GM21723 (cell line): Measurements from ENCODE around the gene RIPPLY3.
A peak's percentile ranks its signal among the peaks of the same experiment; 100 is the strongest.

ENCODE experiments used
- ATAC-seq: cut with Tn5 transposase; IDR thresholded peaks from one replicate; pipeline ENCODE4 v1.9.1; 2021; ENCODE audit warnings: mild to moderate bottlenecking, moderate library complexity; ENCODE audit not compliant: unreplicated experiment

RIPPLY3 gene, protein sequence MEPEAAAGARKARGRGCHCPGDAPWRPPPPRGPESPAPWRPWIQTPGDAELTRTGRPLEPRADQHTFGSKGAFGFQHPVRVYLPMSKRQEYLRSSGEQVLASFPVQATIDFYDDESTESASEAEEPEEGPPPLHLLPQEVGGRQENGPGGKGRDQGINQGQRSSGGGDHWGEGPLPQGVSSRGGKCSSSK

DNA sequence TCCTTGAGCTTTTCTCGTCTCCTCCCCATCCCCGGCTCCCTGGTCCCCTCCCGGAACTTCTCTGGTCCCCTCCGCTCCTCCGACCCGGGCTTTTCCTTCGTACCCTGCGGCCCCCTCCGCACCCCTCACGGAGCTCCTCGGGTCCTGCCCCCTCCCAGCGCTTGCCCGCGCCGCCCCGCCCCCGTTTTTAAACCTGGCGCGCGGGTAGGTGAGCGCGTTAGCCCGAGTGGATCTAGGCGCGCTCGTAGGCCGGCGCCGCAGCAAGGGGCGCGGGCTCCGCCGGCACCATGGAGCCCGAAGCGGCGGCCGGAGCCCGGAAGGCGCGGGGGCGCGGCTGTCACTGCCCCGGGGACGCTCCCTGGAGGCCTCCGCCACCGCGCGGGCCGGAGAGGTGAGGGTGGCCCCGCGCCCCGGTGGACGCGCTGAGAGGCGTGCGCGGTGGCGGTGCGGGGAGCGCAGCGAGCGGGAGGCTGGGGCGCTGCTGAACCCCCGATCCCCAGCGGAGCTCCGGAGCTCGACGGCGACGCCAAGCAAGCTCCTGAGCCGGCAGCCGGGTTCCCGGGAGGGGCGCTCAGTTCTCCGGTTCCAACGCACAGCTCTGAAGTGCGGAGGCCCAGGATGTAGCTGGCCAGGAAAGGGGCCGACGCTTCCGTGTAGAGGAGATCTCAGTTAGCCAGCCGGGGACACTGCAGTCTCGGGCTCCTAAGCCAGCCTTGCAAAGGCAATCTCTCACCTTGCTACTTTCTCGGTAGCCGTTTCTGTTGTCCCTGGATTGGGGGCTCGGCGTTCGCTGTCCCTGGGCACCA, at the start of gene RIPPLY3:
RIPPLY3 (plus strand) TSS at position 217 of the 806 bp plus-strand sequence; CDS start at position 288, 71 bp downstream.
- ATAC-seq = no peak

DNA sequence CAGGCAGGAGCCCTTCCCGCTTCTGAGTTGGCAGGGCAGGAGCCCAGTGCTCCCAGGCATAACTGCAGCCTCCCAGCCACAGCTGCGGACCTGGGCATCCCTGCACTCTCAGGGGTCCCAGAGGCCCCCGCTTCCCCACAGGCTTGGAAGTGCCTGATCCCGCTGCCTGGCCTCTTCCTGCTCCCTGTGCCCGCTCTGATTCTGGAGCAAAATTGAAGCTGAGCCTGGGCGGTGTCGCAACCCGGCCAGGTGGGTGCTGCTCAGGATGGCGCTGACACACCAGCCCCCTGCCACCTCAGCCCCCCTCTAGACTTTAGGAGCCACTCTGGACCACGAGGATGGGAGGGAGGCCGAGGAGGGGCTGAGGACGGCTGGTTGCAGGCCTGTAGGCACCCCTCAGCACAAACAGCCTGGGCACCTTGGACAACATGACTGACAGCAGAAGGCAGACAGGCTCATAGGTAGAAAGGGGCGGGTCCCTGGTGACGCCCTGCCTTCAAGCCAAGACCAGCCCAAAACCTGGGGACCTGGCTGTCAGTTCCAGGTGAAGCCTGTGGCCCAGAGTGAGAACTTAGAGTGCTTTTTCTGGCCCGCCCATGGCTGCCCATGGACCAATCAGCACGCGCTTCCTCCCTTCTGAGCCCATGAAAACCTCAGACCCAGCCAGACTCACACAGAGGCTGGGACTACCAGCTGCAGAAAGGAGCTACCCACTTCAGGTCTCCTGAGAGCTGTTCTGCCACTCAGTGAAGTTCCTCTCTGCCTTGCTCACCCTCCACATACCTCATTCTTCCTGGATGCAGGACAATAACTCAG, 47.3 kb upstream of the RIPPLY3 start:
- ATAC-seq = no peak

DNA sequence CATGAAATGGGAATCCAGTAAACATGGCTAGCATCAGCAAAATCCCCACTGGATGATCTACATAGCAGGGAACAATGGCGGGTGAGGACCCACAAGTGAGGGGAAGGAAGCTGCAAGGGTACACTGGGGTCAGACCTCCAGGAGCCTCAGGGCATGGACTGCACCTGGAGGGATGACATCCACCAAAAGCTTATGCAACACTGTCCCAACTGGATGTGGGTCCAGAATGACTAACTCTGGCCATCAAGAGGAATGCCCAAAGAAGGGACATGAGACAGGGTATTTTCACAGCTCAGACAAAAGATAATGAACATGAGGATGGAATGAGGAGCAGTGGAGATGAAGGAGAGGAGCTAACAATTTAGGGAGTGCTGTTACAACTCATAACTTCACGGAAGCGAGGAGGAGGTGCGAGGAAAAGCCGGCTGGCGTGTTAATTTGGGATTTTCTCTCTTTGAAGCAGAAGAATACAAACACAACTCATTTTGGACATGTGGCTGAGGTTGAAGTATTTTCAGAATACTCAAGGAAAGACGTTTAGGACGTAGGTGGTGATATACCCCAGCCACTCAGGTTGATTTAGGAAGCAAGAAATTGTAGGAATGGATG, 45.7 kb upstream of the RIPPLY3 start:
- ATAC-seq = no peak

DNA sequence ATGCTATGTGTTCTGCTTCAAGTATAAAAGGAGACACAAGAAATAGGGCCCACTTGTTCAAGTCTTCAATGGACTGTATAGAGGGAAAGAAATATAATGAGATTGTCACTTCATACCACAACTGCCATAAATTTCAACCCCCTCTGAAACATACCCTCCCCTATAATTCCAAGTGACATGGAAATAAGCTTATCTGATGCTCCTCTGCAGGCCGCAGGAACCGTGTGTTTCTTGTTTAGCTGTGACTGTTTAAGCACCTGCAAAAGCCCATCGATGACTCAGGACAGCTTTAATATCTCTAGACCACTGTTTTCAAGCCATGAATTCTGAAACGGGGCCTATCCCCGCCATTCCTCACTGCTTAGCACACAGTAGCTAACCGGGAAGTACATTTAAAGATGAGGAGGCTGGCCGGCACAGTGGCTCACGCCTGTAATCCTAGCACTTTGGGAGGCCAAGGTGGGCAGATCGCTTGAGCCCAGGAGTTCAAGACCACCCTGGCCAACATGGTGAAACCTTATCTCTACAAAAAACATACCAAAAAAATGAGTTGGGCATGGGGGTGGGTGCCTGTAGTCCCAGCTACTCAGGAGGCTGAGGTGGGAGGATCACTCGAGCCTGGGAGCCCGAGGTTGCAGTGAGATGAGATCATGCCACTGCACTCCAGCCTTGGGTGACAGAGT, 44.3 kb upstream of the RIPPLY3 start:
- ATAC-seq = no peak

DNA sequence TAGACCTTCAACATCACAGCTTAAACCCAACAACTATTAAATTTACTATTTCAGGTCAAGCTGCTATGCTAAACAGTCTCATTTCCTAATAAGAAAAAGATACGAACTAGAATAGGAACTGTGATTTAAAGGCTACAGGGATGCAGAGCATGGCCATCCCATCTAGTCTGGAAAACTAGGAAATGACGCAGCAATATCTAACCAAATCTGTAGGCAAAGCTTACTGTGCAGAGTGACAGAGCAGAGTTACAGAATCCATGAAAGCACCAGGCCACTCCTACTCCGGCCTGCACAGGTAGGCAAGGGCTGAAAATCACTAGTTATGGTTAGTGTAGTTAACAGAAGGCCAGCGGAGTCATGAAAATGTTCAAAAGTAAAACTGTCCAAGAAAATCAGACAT, 42.1 kb upstream of the RIPPLY3 start:
- ATAC-seq = no peak

DNA sequence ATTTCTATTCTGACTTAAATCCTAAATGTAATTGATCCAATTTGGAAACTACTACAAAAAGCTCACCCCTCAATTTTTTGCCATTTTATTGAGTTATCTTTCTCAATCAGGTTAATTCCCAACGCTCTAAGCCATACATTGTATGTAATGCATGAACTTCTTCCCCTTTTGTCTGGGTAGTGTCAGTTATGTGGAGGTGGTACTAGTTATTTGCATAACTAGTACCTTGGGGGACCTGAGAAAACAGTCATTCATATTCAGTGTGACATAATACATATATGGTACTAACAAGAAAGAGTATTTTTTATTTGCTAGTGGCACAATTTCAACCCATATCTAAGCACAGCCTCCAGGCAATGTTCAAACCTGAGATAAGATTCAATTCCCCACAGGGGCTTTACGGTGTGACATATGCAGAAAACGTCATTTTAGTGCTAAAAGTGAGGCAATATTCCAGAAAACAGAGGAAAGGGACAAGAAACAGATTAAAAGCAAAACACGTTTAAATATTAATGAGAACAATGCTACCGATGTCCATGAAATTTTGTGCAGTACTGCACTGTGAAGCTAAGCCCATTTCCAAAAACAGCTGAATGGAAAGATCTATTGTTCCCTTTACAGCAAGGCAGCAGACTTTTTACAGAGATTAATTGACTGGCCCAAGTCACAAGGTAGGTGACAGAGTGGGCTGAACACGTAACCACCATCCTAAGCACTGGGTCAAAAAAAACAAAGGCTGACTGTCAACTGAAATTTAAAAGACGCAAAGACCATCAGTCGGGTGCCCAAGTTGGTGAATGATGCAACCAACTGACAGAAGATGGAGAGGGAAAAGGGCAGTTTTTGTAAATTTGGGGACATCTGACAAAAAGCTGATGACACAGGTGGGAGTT, 41.4 kb upstream of the RIPPLY3 start:
- no peak for ATAC-seq

DNA sequence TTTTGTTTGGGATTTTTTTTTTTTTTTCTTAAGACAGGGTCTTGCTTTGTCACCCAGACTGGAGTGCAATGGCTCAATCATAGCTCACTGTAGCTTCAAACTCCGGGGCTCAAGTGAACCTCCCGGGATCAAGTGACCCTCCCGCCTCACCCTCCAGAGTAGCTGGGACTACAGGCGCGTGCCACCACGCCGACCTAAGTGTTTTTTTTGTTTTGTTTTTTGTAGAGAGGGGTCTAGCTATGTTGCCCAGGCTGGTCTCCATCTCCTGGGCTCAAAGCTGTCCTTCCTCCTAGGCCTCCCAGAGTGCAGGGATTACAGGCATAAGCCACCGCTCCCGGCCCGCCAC, 40.8 kb upstream of the RIPPLY3 start:
- ATAC-seq = no peak

DNA sequence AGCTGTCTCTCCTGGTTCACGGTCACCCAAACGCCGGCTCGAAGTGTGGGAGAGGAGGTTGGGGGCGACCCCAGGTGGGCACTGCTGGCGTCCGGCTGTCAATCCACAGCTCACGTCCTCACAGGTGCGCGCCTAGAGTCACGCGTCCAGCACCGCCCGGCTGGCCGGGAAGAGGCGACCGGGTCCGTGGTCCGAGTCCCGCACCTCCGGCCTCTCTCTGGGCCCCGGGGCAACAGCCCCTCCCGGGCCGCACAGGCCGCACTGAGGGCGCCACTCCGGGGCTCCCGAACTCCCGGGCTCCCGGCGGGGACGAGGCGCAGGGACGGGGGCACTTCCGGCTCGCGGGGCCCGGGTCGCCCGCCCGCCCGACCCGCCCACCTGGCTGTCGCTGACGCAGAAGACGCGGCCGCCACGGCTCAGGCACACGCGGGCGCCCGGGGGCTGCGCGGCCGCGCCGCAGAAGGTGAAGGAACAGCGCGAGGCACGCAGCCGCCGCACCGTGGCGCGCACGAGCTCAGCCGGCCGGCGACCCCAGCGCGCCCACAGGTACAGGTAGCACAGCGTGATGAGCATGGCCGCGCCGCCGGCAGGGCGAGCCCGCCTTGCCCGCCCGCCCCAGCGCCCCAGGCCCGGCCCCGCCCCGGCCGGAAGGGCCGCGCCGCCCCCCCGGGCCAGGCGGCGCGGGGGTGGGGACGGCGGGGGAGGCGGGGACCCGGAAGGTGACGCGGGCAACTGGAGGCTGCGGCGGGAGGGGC, 40.3 kb upstream of the RIPPLY3 start, which contains the start of gene HLCS:
HLCS (minus strand) TSS at position 604 of the 755 bp plus-strand sequence; CDS start at position 573, 31 bp downstream.
- ATAC-seq = peak; percentile 83

DNA sequence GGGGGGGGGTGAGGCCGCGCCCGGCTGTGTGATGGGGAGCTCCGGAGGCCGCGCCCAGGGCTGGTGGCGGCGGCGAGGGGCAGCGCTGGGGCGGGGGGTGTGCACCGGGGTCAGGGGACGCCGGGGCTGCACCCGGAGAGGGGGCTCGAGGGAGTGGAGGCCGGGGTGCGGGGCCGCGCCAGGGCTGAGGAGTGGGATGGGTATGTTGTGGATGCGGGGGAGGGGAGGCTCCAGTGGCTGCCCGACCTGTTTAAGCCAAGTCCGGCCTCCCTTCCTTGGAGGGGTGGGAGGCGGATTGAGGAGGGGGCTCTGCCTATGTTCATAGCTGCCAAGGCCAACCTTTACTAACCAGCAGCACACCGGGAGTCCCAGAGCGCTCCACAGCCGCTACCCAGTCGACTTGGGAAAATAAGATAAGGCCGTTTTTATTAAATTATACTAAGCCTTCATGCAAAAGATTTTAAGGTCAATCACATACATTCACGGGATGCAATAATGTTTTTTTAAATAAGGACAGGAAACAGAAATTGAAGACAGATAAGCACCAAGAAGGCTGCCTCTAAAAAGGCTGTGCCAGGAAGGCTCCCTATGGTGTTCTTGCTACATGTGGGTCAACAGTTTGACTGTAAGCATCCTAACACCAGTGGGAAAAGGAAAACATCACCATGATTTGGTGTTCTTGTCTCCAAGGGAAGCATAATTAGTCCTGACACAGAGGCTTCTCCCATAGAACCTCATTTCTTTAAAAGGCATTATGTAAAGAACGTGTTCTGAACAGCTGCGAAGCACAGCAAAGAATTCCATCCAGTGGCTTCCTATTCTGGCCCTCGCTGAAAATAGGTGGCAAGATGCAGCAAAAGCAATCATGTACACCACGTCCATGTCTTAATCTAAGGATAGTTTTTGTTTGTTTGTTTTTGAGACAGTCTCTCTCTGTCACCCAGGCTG, 39.4 kb upstream of the RIPPLY3 start:
- peak; percentile 35 for ATAC-seq

DNA sequence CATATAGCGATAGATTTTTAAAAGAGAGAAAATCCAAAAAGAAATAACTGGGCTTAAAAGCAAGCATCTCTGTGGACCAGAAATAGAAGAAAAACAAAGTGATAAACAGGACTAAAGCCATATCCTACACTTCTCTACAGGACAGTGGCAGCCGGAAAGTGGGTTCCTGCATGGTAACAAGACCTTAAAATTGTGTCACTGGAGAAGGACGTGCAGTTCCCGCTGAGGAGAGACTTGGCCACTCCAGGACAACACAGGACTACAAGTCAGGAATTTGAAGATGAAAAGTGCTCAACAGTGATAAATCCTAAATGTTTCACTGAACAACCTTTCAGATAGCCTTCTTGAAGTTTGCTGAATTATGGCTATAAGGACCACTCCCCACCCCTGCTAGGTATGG, 38.1 kb upstream of the RIPPLY3 start:
- no peak for ATAC-seq

DNA sequence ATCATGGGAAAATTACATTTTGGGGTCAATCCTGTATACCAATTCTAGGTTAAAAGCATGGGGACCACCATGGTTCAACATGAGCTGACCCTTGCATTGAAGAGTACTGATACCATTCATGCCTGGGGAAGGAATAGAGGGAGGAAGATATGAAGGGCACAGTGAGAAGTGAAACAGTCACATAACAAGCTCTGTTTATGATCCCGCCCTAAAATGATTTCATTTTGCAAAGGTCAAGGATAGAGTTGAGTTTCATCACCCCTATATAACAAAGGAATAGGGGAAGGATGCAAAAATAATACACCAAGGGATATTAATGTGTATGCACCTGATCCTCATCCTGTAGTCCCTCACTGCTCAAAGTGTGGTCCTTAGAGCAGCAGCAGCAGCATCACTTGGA, 37.5 kb upstream of the RIPPLY3 start:
- ATAC-seq = no peak

DNA sequence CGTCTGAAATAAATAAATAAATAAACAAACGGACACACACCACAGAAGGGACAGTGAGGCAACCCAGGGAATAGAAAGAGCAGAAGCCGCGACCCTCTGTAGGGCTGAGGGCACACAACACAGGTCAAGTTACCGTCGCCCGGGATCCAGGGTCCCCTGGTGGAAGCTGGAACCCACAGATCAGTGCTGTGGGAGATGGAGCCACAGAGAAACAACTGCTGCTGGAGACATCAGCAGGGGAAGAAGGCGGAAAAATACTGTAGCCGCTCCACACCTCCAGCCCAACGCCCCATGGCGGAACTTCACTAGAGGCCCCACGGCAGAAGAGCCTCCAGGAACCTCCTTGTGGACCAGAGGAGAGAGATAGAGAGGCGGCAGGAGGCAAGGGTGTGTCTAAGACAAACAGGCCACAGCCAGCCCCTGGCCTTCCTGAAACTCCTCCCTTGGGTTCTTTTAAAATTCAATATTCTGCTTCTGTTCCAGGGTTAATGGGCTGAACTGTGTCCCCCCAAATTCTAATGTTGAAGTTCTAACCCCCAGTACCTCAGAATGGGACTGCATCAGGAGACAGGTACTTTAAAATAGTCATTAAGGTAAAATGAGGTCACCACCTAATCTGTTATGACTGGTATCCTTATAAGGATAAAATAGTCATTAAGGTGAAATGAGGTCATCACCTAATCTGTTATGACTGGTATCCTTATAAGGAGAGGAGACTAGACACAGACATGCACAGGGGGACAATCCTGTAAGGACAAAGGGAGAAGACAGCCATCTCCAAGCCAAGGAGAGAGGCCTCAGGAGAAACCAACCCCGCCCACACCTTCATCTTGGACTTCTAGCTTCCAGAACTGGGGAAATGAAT, 32.3 kb upstream of the RIPPLY3 start:
- no peak for ATAC-seq

DNA sequence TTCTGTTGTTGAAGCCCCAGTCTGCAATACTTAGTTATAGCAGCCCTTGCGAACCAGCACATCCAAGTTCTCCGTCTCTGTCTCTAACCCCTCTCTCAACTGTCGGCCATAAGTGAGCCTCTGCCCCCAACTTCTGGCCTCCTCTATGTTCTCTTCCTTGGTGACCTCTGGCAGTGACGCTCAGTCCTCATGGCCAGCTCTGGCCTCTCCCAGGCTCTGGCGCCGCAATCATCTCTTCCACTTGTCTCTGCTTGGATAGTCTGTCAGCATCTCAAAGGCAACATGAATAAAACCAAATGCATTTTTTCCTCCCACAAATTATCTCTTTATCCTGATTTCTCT, 31.7 kb upstream of the RIPPLY3 start:
- ATAC-seq = no peak

DNA sequence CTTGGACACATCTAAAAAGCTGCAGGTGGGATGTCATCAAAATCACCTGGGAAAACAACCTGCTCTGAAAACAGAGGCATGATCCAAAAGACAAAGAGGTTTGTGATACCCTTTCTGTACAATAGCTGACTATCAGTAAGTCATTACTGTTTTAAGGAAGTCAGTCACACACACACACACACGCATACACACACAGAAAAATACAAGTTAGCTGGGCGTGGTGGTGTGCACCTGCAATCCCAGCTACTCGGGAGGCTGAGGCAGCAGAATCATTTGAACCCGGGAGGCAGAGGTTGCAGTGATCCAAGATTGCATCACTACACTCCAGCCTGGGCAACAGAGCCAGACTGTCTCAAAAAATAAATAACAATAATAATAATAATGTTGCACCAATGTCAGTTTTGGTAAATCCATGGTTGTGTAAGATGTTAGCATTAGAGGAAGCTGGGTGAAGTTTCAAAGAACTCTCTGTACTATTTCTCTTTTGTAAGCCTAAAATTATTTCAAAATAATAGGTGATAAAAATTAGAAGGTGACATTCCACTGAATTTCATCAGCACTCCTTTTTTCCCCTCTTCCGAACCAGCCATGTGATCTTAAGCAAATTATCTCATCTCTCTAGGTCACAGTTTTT, 30.2 kb upstream of the RIPPLY3 start:
- ATAC-seq = no peak

DNA sequence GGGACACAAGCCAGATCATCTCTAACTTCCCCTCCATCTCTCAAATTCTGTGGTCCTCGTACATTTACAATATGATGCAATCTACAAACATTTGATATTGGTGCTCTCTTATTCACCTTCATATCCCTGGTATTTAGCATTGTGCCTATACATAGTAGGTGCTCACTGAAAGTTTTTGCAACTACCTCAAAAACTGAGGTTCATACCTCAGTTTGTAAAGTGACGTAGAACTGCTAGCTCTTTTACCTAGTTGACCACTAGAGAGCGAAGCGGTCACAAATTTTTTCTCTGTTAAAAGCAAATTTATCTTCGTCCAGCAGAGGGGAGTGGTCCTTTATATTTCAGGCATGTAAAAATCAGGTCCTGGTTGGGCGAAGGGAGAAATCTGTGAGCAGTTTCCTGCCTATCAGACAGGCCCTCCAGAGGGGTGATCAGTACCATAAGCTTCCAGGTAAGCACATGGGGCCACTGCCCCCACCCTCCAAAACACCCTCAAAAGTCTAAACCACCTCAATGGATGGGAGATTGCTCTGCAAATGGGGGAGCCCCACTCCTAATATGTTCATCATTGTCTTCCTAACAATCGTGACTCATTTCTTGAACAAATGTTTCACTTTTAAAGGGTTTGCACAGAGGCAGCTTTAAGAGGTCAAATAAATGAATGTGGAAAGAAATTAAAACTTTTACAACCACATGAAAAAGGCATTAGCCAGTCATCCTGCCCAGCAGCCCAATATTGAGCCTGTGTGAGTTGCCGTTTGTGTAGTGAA, 29.4 kb upstream of the RIPPLY3 start:
- ATAC-seq = peak; percentile 77
